GM18868 (cell line): ENCODE data around the gene CCL7.

Experiments
- ATAC-seq: cut with Tn5 transposase; IDR thresholded peaks from one replicate; pipeline ENCODE4 v1.9.1; 2021; ENCODE audit warnings: mild to moderate bottlenecking, moderate library complexity; ENCODE audit not compliant: unreplicated experiment

Gene CCL7

GRCh38 chr17:34246446-34246845 lies 23.6 kb upstream of the CCL7 start:
- ATAC-seq: no peak

- no peak for ATAC-seq
Observed at GRCh38 chr17:34246881-34247280, 23.1 kb upstream of the CCL7 start.

GRCh38 chr17:34248511-34249024 lies 21.5 kb upstream of the CCL7 start:
- ATAC-seq: no peak

- ATAC-seq: no peak
Observed at GRCh38 chr17:34249061-34249460, 21.0 kb upstream of the CCL7 start.

GRCh38 chr17:34249478-34249877 lies 20.5 kb upstream of the CCL7 start:
- no peak for ATAC-seq

GRCh38 chr17:34251186-34251585 lies 18.8 kb upstream of the CCL7 start:
- ATAC-seq: no peak

- ATAC-seq: no peak
Observed at GRCh38 chr17:34252095-34252443, 18.0 kb upstream of the CCL7 start.

GRCh38 chr17:34252444-34253138 lies 17.4 kb upstream of the CCL7 start:
- ATAC-seq: no peak

DNA sequence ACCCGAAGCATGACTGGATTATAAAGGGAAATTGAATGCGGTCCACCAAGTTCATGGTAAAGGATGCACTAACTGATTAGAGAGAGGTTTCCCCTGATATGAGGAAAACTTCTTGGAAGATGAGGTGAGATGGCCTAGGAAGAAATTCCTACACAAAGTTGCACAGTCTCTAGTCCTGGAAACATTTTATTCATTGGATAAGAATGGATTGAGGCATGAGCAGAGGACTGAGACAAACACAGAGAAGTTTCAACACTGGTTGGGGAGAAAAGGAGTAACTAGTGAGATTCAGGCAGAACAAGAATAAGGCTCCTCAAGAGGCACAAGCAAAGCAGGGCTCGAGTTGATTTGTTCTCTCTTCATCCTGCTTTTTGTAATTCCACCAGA lies 16.9 kb upstream of the CCL7 start:
- no peak for ATAC-seq

DNA sequence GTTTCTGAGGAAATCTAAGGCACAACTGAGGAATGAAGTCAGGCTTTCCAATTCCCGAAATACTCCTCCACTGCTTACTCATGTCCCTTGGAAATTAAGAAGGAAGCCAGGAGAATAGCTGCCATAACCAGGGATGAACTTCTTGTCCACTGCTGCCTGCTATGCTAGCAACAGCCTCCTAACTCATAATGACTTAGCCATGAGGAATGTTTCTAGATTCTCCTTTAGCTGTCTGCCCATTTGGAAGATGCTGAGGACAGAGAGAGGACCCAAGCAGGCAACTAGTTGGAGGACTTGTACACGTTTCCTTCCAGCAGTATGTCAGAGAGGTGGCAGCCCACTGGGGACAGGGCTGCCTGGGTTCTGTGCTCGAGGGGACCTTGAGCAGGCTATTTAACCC lies 15.9 kb upstream of the CCL7 start:
- ATAC-seq: no peak

GRCh38 chr17:34254651-34255380 lies 15.2 kb upstream of the CCL7 start, which contains the start of gene CCL2:
CCL2 (plus strand) TSS chr17:34255285; CDS start chr17:34255350, 65 bp downstream.
- no peak for ATAC-seq

DNA sequence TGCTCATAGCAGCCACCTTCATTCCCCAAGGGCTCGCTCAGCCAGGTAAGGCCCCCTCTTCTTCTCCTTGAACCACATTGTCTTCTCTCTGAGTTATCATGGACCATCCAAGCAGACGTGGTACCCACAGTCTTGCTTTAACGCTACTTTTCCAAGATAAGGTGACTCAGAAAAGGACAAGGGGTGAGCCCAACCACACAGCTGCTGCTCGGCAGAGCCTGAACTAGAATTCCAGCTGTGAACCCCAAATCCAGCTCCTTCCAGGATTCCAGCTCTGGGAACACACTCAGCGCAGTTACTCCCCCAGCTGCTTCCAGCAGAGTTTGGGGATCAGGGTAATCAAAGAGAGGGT lies 14.7 kb upstream of the CCL7 start:
- ATAC-seq: no peak

- ATAC-seq: no peak
Observed at GRCh38 chr17:34255841-34256240, 14.2 kb upstream of the CCL7 start.

- no peak for ATAC-seq
Observed at GRCh38 chr17:34257299-34257985, 12.6 kb upstream of the CCL7 start.

DNA sequence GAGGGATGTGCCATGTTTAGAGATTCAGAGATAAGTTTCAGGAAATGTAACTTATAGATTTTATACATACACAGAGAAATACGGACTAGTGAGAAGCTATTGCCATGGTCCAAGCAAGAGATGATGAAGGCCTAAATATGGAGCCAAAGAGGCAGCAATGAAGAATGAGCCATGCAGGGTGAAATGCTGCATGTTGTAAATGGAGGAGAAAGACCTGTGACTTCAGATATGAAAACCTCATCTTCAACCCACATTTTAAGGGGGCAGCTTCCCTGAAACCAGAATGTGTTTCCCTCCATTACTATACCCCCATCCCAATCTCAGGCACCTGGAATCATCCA lies 12.1 kb upstream of the CCL7 start:
- ATAC-seq: no peak

DNA sequence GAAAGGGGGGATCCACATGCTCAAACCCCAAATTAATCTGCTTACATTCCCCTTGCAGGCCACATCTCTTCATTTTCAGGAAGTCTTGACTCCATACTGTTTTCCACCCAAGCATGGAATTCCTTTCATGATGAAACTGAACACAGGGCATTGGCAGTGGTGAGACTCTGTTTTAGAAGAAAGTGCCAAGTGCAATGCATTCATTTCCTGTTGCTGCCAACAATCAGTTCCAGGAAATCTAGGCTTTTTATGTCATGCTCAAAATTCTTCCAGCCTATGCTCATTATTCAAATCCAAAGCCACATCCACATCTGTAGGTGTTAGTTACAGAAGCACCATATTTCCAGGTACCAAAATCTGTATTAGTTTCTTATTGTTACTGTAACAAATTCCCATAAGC lies 10.9 kb upstream of the CCL7 start:
- no peak for ATAC-seq

DNA sequence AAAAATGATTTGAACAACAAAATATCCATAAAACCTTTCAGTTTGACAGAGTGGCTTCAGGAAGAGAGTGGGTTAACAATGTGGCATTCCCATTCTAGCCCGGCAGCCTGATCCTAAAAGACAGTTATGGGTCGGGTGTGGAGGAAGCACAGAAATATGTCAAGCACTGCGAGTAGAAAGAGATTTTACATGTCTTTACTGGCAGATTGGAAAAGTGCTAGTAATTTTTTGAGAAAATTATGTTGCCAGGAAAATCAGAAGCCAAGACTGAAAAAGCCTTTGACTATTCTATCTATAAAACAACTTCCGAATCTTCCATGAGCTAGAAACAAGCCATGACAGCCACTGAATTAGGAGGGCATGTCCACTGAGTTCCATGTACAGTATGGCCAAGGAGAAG lies 9.2 kb upstream of the CCL7 start:
- no peak for ATAC-seq

GRCh38 chr17:34261568-34262337 lies 8.3 kb upstream of the CCL7 start:
- no peak for ATAC-seq

GRCh38 chr17:34265711-34266110 lies 4.3 kb upstream of the CCL7 start:
- ATAC-seq: no peak

DNA sequence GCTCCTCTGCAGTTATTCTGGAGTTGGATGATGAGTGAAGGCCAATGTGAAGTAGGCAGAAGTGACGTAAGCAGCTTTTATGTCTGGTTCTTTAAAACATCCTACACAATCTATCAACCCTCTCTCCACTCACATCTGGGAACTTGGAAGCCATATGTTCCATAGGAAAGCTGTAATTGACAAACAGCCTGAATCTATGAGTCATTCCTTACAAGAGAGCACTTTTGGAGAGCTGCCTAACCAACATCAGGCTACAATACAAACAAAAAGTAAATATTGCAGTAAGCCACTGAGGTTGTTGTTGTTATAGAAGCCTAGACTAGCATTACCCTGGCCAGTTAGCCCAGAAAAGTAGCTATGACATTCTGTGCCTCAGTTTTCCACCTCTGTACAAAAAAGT lies 5.9 kb downstream of the CCL7 start:
- ATAC-seq: no peak

DNA sequence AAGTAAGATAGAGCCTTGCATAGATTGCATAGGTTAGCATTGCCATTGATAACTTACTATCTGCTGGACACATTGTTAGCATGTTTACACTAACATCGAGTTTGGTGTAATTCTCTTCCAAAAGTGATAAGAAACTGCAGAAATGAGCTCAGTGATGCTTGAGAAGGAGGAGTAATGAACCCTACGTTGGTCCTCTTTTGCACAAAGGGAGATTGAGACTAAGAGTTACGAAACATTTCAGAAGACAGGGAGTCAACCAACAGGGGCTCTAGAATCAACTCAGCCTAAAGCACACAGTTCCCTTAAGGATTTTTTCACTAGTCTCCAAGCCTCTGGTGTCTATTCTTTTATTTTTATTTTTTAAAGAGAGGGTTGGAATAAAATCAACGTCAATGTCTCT lies 6.8 kb downstream of the CCL7 start:
- no peak for ATAC-seq
